KBM-7 (cell line): Measurements from ENCODE around the gene ZNF185.
A peak's percentile ranks its signal among the peaks of the same experiment; 100 is the strongest.

Source experiments
- DNase-seq: peaks from one replicate; pipeline ENCODE4 v3.0.0-alpha.2; 2015
- in situ Hi-C: fragments of 300-500 bp; cut with MboI; formaldehyde crosslinking; loops from 2 replicates; pipeline ENCODE4 v1.14.3; 2020; ENCODE audit warnings: low sequenced_read_pairs, low pct_unique_long_range_greater_than_20kb, mixed read lengths

Gene ZNF185

DNA sequence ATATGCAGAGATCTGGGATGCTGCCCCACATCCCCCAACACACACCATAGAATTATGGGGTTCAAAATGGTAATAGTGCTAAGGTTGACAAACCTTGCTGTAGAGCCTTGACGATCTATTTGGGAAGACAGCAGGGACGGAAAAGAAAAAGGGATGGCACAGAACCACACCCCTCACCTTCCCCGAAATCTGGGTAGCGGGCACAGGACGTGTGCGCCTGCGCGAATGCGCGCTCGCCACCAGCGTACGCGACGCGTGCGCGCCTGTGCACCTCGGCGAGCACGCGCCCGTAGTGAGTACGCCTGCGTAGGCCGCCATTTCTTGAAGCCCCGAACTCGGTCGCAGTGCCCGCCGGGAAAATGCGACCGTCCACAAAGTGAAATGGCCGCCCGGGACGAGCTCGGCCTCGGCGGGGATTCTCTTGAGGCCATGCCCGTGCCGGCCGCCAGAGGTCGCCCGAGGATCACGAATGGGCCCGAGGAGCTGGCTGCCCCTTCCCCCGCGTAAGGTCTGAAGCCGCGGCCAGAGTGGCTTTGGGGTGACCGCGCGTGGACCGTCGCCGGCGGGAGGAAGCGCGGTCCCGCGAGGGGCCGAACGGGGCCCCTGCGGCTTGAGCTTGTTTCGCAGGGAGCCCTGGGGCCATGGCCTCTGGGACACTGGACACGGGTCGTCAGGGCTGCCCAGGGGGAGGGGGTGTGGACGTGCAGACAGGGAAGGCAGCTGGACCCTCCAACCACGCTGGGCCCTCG, 43.6 kb downstream of the ZNF185 start:
- in situ Hi-C loops: no loop called here
- DNase-seq: peak; percentile 98

DNA sequence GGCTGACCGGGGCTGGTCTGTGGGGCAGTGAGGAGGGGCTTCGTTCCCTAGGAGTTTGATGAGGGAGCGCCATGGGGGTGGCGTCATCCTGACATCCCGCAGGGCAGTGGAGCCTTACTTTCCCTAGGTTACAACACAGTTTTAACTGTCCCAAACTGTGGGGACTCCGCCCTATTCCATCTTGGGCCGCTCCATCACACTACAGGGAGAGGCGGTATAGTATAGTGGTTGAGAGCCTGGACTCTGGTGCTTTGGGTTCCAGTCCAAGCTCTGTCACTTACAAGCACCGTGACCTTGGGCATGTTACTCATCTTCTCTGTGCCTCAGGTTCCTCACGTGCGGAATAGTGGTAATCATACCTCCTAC, 44.2 kb downstream of the ZNF185 start:
- in situ Hi-C loops: no loop called here
- DNase-seq: no peak

DNA sequence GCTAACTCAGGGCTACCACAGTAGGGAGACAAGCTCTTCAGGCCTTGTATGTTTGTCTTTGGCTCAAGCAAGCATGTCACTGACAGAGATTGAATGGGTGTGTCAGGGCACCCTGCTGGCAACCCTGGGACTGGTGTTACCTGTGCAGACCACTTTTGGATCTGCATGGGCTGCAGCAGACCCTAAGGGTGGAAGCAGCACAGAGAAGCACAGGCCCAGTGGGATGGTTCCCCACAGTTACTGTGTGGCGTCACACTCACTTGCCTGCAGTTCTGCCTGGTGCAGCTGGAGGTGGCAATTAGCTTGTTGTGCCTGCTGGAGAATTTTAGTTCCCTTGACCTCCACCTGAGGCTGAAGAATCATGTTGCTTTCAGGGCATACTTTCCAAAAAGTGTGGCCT, 46.0 kb downstream of the ZNF185 start:
- no peak for DNase-seq
- in situ Hi-C loops: no loop called here

DNA sequence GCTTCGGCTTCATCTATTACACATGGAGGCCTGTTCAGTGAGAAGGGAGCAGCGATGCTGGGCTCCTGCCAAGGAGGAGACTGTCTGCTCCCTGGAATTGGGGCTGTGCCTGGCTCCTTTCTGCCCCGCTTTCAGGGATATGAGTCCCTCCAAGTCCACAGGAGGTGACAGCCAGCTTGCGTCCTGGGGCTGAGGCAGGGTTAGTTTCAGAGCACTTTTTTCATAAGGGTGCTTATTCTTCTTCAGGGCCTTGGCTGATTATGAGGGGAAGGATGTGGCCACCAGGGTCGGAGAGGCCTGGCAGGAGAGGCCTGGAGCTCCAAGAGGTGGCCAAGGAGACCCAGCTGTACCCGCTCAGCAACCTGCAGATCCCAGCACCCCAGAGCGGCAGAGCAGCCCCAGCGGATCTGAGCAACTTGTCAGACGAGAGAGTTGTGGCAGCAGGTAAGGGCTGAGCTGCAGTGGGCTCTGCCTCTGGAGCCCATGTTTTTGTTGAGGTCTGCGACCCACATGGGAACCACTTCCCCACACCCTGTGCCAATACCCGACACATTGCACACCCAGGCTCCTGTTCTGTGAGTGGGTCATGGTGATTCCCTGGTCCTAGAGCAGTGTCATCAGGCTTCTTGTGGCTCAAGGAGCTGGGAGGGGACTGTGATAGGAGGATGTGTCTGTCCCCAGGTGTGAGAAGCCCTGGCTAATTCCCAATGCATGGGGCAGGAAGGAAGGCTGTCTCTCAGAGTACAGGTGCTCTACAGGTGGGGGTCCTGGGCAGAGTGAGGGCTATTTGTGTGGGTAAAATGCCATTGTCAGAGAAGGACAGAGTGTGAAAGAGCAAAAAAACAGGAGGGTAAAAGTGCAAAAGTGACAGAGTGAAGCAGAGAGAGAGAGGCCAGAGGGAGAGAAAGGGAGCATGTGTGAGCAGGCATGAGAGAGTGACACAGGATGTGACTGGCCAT, 47.4 kb downstream of the ZNF185 start:
- in situ Hi-C loops: no loop called here

DNA sequence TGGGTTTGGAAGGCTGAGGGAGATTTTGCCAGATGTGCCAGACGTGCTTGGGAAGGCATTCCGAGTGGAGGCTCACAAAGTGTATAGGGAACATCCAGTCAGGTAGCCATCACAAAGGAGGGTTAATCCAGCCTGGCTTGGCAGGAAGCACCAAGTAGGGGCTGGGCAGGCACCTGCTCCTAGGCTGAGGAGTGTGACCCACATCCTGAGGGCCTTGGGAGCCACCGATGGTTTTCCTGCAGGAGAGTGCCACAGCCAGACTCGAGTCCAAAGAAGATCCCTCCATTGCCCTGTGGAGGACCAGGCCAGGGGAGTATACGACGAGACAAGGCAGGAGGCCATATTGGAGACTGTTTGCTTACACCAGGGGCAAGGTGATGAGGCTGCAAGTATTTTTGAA, 48.8 kb downstream of the ZNF185 start:
- no peak for DNase-seq
- in situ Hi-C loops: no loop called here

More for the DNA sequence above, 47.4 kb downstream of the ZNF185 start:
- DNase-seq: no peak
